ENCODE measurements around the gene TROAP.
A peak's percentile ranks its signal among the peaks of the same experiment; 100 is the strongest.
"Not testable (repeated sequence)": the region's sequence is repeated elsewhere in the genome, so short reads cannot be mapped to it uniquely, and the experiment has no call there.

TROAP gene

DNA sequence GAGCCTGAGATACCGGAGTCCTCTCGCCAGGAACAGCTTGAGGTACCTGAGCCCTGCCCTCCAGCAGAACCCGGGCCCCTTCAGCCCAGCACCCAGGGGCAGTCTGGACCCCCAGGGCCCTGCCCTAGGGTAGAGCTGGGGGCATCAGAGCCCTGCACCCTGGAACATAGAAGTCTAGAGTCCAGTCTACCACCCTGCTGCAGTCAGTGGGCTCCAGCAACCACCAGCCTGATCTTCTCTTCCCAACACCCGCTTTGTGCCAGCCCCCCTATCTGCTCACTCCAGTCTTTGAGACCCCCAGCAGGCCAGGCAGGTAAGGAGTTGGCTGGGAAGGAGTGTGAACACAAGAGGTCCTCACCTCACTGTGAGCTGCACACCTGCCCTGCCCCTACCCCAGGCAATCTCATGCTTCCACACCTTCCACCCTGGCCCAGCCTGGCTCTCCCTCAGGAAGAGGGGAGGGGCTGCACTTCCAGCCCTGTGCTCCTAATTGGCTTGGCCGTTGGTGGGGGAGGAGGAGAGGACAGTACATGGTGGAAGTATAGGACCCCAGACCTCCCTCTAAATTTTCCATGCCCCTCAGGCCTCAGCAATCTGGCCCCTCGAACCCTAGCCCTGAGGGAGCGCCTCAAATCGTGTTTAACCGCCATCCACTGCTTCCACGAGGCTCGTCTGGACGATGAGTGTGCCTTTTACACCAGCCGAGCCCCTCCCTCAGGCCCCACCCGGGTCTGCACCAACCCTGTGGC lies 7.8 kb downstream of the TROAP start:
- DNase-seq, result no peak

DNA sequence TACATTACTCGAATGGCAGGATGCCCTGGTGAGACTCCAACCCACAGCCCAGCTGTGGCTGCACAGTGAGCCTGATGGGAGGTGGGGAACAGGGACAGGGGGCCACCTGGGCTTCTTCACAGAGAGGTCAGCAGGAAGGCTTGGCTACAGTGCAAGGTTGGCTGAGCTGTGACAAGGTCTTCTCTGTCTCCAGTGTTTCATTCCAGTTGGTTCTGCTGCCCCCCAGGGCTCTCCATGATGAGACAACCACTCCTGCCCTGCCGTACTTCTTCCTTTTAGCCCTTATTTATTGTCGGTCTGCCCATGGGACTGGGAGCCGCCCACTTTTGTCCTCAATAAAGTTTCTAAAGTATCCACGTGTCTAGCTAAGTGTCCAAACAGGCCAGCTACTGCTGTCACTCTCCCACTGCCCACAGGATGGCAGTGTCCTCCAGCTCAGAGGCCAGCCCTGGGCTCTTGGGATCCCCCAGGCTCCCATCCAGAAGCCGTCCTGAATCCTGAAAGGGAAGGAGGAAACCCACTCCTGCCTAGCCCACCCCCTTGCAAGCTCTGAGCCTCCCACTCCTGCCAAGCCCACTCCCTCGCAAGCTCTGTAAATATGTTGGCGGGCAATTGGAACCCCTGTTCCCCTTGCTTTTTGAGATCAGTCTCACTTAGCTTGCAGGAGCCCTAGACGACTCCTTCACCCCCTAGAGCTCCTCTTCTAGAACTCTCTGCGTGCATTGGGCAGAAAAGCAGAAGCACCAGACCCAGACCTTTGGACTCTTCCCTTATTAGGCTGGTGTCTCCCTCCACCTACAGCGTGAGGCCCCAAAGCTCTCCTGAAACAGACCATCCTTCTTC lies 8.5 kb downstream of the TROAP start:
- no peak for DNase-seq

DNA sequence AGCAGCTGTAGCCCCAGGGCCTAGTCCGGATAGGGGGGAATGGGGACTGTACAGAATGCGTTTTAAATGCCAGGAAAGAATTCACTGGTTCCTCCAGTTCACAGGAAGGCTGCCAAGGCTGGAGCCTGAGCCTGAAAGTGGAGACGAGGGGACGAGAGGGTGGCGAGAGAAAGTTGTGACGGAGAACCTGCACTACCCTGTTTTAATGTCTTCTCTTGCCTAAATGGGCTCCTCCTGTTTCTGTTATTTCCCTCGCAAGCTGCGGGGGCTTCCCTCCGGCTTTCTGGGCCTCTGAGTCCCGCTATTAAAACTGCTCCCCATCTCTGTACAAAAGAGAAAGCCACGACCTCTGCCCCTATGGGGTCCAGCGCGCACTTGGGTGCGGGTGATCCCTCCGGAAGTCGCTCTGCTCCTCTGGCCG lies 9.4 kb downstream of the TROAP start:
- no peak for DNase-seq

DNA sequence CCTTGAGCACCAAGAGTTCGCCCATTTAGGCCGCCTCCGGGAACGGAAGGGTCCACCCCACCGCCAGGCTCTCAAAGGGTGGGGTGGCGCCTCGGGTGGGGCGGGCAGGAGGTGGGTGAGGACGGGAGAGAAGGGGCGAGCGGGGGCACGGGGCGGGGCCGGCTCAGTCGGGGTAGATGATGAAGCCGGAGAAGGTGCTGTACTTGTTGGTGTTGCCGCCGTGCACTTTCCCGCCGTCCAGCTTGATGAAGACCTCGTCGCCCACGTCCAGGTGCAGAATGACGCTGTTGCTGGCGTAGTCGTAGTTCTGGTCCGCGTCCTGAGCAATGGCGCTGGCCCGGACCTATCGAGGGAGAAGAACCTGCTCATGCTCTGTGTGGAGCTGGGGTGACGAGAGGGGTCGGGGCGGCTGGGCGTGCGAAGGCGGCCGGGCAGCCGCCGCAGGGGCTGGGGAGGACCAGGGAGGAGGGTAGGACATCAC lies 9.9 kb downstream of the TROAP start:
- no peak for DNase-seq

DNA sequence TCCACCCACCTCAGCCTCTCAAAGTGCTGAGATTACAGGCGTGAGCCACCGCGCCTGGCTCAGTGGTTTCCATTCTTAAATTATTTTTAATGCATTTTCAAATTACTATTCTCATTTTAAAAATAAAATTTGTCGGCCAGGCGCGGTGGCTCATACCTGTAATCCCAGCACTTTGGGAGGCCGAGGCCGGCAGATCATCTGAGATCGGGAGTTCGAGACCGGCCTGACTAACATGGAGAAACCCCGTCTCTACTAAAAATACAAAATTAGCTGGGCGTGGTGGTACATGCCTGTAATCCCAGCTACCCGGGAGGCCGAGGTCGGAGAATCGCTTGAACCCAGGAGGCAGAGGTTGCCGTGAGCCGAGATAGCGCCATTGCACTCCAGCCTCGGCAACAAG lies 10.7 kb downstream of the TROAP start:
- not testable (repeated sequence) for DNase-seq

DNA sequence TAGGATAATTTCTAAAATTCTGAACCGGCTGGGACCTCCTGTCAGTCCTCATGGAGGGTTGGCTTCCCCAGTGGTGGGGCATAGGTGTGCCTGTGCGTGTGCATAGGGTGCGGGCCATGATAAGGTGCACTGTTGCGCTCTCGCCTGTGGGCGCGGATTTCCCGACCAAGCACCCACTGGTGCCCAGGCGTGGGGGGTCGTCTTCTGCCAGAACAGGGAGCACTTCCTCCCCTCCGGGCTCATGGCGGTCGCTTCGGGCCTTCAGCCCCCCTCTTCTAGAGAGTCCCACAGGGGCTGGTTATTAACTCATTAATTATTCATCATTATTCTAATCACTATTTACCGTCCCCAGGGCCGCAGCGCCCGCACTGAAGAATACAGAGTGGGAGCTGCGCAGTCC lies 11.2 kb downstream of the TROAP start:
- DNase-seq, result no peak

DNA sequence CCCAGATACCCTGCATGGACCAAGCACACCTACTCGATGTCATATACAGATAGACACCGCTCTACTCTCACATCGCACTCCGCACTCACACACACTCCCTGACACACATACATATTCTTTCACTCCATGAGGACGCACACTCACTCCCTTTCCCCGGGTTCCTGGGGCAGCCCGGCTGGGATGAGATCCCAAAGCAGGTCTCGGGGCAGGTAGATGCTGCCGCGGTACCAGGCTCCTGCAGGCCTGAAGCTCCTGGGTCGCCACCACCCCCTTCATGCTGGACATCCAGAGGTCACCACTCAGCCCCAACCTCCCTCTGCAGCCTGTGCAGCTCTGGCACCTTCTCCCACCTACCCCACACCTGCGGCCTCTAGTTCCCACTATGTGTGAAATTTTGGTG lies 11.6 kb downstream of the TROAP start:
- no peak for DNase-seq

DNA sequence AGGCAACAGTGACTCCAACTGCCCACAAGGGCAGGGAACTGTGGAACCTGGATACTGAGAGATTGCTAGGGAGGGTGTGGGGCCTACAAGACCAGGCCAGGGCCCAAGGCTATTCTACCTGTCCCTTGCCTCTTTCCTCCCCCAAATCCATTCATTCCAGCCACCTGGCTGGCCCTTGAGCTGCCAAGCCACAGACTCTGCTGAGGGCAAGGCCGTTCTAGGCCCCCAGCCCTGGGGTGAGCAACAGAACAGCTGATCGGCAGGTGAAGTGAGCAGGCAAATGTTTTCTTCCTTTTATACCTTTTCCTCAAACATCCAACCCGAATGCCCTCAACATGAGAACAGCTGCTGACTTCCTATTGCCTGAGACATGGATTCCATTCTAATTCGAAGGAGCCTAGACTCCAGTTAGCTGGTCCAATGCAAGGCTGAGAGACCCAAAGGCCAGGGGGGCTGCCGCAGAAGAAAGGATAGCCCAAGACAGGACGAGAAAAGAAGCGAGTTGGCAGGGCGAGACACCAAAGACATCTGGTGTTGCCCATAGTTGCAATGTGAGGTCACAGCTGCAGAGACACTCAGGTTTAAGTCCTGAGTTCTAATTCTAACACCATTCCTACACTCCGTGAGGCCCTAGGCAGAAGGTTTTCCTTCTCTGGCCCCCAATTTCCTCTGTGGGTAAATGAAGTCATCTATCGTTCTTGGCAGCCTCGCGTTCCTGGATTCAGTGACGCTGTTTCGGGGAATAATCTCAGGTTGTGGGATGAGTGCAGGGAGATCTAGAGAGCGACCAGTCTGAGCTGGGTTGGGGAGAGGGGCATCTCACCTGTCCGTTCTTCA lies 12.3 kb downstream of the TROAP start:
- no peak for DNase-seq

DNA sequence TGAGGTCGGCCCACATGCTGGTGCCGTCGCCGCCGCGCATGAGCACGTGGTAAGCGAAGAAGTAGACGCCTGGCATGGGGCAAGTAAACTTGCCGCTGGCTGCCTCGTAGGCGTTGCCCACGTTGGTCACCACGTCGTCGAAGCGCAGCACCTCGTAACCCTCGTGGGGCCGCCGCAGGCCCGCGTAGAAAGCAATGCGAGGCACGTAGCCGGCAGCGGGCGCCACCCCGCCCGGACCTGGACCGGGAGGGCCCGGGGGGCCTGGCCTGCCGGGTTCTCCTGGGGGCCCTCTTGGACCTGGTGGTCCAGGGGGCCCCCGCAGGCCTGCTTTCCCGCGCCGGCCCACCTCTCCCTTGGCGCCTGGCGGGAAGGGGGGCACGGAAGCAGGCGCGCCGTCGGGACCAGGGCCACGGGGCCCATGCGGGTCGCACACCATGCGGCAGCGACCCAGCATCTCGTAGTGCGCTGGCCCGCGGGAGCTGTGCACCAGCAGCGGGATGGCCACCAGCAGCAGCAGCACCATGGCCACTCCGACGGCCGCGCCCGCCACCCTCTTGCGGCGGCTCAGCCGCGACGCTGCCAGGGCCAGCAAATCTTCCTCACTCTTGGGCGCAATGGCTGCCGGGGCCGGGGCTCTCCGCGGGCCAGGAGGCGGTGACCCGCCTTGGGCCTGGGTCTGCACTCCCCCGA lies 13.0 kb downstream of the TROAP start:
- DNase-seq, result no peak

DNA sequence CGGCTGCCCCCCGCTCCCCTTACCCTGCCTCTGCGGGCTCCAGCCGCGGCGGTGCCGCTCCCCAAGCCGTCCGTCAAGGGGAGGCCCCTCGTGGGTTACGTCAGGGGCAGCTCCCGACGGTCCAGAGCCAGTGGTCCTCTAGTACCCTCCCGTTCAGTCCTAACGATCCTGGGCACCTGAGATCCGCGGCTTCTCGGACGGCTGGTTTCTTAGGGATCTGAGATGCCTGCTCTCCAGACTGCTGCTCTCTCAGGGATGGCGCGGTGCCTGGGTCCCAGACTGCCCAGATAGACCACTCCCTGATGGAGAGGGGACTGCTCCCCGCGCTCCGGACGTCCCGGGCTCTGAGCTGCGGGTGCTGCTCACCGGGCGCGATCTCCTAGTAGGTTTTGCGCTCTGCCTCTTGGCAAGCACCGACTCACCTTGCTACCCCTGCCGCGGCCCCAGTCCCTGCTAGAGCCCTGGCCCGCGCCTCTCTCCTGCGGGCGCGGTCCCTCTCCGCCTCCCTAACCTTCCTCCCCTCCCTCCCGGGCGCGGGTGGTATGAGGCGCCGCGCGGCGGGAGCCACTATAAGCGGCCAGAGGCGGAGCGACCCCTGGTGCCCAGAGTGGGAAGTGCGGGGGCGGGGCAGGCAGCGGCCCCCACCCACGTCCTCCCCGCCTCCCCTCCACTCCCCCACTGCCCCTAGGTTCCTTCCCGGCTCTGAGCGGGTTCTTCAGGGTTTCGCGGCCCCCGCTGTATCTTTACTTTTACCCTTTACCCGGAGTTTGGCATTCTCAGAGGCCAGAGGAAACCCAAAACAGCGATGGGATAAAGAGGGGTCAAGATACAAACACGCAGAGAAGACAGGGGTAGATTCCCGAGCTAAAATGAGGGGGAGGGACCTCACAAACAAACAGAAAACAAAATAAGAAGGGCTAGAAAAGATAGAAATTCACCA lies 13.9 kb downstream of the TROAP start, which contains the start of gene C1QL4:
TSS of gene C1QL4 (minus strand) at position 544 of the 940 bp plus-strand sequence. CDS start 711 bp downstream, outside the sequence.
- DNase-seq, result peak; percentile 43

DNA sequence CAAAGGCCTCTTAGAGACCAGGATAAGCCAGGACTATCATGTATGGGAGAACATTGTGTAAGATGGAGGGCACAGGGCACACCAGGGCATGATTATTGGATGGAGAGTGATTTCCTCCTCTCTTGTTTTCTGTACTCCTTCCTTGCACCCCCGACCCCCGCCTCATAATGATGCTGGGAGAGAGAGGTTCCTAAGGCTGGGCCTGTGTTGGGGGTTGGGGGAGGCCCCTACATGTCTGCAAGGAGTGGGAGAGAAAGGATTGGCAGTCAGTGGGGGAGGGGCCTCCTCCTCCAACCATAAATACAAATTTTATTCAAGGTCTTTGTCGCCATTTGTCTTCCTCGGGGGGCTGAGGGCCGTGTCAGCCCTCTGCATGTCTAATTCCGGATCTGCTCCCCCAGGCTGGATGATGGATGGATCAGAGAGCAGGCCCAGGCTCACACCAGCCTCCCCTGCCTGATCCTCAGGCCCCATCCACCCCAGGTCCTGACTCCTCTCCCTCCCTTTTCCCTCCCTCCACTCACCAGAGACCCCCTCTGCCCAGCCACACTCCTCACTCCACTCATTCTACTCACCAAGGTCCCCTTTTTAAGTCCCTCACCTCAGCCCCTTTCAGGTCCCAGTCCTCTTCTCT lies 15.9 kb downstream of the TROAP start:
- no peak for DNase-seq

DNA sequence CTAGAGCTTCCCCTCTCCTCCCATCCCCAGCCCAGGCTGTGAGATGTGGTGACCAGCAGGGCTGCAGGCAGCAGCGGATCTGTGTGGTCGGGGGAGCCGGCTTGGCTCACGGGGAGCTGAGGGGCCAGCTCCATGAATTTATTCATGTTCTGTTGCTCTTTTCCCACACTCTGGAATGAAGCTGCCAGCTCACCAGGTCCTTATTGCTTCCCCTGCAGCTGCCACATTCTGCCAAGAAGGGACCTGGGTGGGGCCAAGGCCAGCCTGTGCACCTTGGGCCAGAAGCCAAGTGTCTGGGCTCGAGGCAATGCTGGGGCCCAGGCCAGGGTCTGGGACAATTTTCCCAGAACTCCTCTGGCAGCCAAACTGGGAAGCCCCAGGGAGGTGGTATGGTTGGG lies 16.4 kb downstream of the TROAP start:
- no peak for DNase-seq

DNA sequence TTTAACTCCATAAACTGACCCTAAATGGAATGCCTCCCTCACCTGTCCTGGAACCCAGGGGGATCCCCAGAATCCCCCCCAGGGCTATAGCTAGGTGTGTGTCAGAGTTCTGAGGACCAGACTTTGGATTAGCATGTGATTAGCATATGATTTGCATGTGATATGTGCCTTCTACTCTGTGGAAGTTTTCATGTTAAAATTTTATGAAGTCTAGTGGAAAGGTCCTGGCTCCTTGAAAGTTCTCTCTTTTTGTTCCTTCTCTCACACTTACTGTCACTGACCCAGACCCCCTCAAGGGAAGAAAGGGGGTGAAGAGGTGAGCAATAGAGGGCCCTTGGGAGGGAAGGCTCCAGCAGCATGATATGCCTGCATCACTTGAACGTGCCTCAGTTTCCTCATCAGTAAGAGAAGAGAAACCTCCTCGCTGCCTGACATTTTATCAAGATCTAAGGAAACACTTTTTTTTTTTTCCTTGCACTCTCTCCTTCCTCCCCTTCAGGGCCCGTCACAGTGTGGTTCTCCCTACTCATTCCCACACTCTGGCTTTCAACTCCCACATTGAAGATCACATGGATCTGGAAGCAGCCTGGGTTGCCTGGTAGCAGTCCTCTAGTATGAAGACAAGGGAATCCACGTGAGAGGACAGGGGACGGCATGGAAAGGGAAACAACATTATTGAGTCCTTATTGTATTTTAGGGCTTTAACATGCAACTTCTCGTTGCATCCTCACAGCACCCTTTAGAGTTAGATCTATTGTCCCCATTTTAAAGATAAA lies 17.2 kb downstream of the TROAP start:
- DNase-seq, result no peak

DNA sequence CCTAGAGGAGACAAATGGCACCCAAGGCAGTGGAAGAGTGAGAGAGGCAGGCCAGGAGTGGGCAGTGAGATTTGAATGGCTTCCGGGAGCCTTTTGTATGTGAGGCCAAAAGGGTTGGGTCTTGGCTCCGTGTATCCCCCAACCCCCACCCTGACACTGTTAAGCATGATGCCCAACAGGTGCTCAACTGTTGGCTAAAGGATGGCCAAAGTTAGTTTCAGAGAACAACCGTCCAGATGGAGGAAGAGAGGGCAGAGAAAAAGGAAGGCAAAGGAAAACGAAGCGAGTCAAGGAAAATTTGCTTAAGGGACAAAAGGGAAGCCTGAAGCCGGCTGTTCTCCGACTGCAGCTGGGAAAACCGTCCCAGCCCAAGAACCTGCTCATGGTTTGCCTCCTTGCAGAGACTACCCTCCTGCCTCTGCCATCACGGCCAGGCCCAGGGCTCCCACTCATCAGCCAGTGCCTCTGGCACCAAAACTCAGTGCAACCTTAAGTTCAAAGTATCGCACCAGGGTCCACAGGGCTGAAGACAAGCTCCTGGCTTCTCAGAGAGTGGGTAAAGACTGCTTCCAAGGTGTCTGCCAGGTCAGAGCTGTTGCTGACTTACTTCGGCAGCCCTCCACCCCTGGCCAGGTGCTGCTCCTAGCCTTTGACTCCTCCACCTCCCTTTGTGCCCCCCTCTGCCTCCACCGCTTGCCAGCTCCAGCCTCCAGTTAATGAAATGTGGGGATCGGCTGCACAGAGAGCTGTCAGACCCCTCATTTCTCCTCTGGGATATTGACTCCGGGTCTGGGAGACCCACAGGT lies 18.1 kb downstream of the TROAP start:
- DNase-seq, result no peak

DNA sequence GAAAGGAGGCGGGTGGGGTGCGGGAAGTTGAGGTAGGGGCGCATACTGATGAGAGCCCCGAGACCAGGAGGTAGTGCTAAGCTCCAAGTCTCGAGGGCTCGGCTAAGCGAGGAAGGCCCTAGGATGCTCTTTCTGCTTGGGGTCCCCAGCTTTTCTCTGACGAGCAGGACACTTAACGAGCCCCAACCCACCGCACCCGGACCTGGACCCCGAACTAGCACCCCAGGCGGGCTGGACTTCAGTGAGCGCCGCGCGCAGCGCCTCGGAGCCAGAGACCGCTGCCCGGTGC lies 18.7 kb downstream of the TROAP start:
- no peak for DNase-seq

DNA sequence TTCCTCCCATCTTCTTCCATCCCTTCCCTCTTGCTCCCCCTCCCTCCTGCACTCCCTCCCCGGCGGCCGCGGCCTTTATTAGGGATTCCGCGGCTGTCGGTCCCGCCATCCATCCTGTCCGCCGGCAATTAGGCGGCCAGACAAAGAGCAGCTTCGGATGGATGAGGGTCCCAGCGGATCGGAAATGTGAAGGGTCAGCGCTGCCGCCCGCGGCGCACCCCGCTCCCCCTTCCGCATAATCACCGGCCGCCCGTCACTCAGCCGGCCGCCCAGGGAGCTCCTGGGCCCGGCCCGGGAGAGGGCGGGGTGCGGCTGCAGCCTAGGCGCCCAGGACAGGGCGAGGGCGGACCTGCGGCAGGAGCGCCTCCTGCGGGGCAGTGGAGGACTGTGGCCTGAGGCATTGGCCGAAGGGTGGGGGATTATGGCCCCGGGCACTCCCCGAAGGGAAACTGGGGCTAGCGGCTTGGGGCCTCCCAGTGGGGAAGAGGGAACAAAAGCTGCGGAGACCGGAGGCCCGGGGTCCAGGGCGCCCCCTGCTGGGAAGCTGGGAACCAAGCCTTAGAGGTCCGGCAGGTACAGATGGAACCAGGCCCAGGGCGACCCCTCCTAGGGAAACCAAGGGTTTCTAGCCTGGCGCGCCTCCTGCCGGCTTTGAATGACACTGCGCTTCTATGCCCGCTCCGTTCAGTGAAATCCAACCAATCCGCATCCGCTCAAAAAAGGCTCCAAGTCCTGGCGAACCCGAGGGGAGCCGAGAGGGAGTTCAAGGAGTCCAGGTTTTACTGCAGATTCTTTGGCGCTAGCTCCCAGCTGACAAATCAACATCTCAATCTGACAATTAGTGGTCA lies 19.2 kb downstream of the TROAP start:
- DNase-seq, result peak; percentile 77

DNA sequence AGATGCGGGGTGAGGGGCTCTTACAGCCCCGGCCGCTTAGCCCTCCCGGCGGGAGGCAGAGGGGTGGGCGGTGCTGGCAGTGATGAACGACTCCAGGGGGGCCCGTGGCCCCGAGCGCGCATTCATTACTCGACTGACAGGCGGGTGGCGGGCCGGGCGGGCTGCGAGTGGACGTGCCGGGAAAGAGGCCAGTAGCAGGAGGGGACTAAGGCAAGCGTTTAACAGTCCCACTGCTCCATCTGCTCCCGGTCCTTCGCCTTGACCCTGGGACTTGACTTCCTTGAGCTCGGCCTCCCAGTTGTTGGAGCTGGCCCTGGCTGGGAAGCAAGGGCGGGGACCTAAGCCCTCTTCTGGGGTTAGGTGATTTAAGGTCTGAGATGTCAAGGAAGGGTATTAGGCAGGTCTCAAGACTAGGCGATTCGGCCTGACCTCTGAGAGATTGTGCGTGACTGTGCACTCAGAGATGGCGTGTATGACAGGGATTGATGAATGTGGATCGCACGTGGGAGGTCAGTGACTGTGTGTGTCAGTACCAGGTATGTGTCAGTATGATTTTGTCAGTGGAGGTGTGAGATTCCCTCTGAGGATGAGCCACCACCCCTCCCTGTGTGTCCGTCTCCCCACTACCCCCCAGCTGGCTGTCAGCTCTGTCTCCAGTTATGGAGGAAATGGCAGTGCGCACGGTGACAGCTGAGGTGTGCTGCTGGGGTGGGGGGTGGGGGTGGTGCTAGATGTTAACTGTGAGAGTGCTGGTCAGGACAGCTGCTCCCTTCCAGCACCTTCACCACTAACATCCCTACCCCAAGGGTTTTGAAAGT lies 20.1 kb downstream of the TROAP start:
- DNase-seq, result no peak
